Measurements from ENCODE around the gene HMGB1.

GRCh38 chr13:30435911-30436451 lies 29.8 kb downstream of the HMGB1 start:
- TF ChIP-seq CTCF (IDR thresholded peaks at IDR 0.05; ENCODE audit: low read depth, low read length) (no peak), POLR2A (IDR thresholded peaks at IDR 0.05; ENCODE audit: extremely low read depth, insufficient read length) (no peak)
